HEK293 (cell line): Measurements from ENCODE around the gene MYRFL.

Experiments used
- CTCF ChIA-PET: fragments of 350-600 bp; formaldehyde crosslinking; extraction: SDS; loops from one replicate; lab custom pipeline; 2021; ENCODE audit warnings: antibody characterized with exemption; lab: Yijun Ruan, JAX
- POLR2A ChIA-PET: fragments of 300-600 bp; formaldehyde crosslinking; extraction: SDS; loops from one replicate; lab custom pipeline; 2020; ENCODE audit warnings: antibody characterized with exemption, inconsistent platforms; lab: Yijun Ruan, JAX
- H3K27ac ChIP-seq: fragments of 200-500 bp; sonication (Bioruptor generic); 2 replicates; pipeline ENCODE4 v1.5.1; 2014; ENCODE audit warnings: low read depth, low read length, control low read depth, inconsistent platforms; ENCODE audit errors: extremely low read depth
- H3K36me3 ChIP-seq, 2 experiments: fragments of 200-500 bp in 1 of 2; sonication (Bioruptor generic) in 1 of 2; 1 replicate in 1 of 2; 2 replicates in 1 of 2; pipeline ENCODE4 v1.5.1; 2014 to 2017; ENCODE audit warnings: inconsistent platforms in 2 of 2, low read length in 2 of 2; ENCODE audit not compliant: control insufficient read depth in 2 of 2, insufficient read depth in 1 of 2
- H3K4me1 ChIP-seq: fragments of 200-500 bp; sonication (Bioruptor generic); 2 replicates; pipeline ENCODE4 v1.5.1; 2014; ENCODE audit warnings: mild to moderate bottlenecking, low read length, inconsistent platforms; ENCODE audit not compliant: control insufficient read depth, insufficient read depth
- H3K4me3 ChIP-seq: 2 replicates; pipeline ENCODE4 v1.5.1; 2011; ENCODE audit warnings: low read depth, mild to moderate bottlenecking, control low read depth, low read length, moderate library complexity
- H3K9me3 ChIP-seq: fragments of 200-500 bp; sonication (Bioruptor generic); 2 replicates; pipeline ENCODE4 v1.5.1; 2014; ENCODE audit warnings: low read depth, low read length, inconsistent platforms; ENCODE audit not compliant: control insufficient read depth, insufficient read depth
- MEIS1 ChIP-seq: sonication (generic); formaldehyde crosslinking; IDR thresholded peaks from 2 replicates; pipeline ENCODE4 v1.8.1; 2022; ENCODE audit warnings: missing genetic modification reagents, mild to moderate bottlenecking, borderline replicate concordance
- PRDM4 ChIP-seq: fragments of 450-650 bp; formaldehyde crosslinking; IDR thresholded peaks from 2 replicates; pipeline ENCODE4 v1.5.1; 2017; ENCODE audit warnings: missing biosample characterization, missing genetic modification characterization
- REST ChIP-seq: fragments of 450-650 bp; formaldehyde crosslinking; IDR thresholded peaks from 2 replicates; pipeline ENCODE4 v1.5.1; 2016; ENCODE audit warnings: missing biosample characterization, missing genetic modification characterization
- SETDB1 ChIP-seq: IDR thresholded peaks from one replicate; pipeline ENCODE4 v1.6.1; 2017; ENCODE audit warnings: mild to moderate bottlenecking, low read length, moderate library complexity, mixed read lengths; ENCODE audit not compliant: insufficient read length
- ZBTB20 ChIP-seq: fragments of 450-650 bp; formaldehyde crosslinking; IDR thresholded peaks from 2 replicates; pipeline ENCODE4 v1.5.1; 2016; ENCODE audit warnings: missing biosample characterization, missing genetic modification characterization
- ZBTB49 ChIP-seq: fragments of 450-650 bp; formaldehyde crosslinking; IDR thresholded peaks from 2 replicates; pipeline ENCODE4 v1.5.1; 2016; ENCODE audit warnings: missing biosample characterization, missing genetic modification characterization, low read depth
- ZBTB8A ChIP-seq: fragments of 450-650 bp; formaldehyde crosslinking; IDR thresholded peaks from 2 replicates; pipeline ENCODE4 v1.5.1; 2016; ENCODE audit warnings: missing biosample characterization, missing genetic modification characterization
- ZNF10 ChIP-seq: fragments of 450-650 bp; formaldehyde crosslinking; IDR thresholded peaks from 2 replicates; pipeline ENCODE4 v1.5.1; 2017; ENCODE audit warnings: missing biosample characterization, missing genetic modification characterization
- ZNF112 ChIP-seq: fragments of 450-650 bp; formaldehyde crosslinking; IDR thresholded peaks from 2 replicates; pipeline ENCODE4 v1.5.0; 2017; ENCODE audit warnings: missing biosample characterization, missing genetic modification characterization
- ZNF19 ChIP-seq: fragments of 450-650 bp; formaldehyde crosslinking; IDR thresholded peaks from 2 replicates; pipeline ENCODE4; 2016; ENCODE audit warnings: missing biosample characterization, missing genetic modification characterization, low read depth
- ZNF266 ChIP-seq: fragments of 450-650 bp; formaldehyde crosslinking; IDR thresholded peaks from 2 replicates; pipeline ENCODE4 v1.5.1; 2016; ENCODE audit warnings: missing biosample characterization, missing genetic modification characterization, low read depth
- ZNF280C ChIP-seq: fragments of 450-650 bp; formaldehyde crosslinking; IDR thresholded peaks from 2 replicates; pipeline ENCODE4 v1.5.1; 2016; ENCODE audit warnings: missing biosample characterization, missing genetic modification characterization
- ZNF335 ChIP-seq: fragments of 450-650 bp; formaldehyde crosslinking; conservative IDR thresholded peaks from 2 replicates; pipeline ENCODE4 v1.5.1; 2016; ENCODE audit warnings: missing biosample characterization, missing genetic modification characterization
- ZNF423 ChIP-seq: fragments of 450-650 bp; formaldehyde crosslinking; IDR thresholded peaks from 2 replicates; pipeline ENCODE4 v1.5.1; 2016; ENCODE audit warnings: missing biosample characterization, missing genetic modification characterization
- ZNF426 ChIP-seq: fragments of 450-650 bp; formaldehyde crosslinking; IDR thresholded peaks from 2 replicates; pipeline ENCODE4 v1.5.1; 2017; ENCODE audit warnings: missing biosample characterization, missing genetic modification characterization, mild to moderate bottlenecking, inconsistent platforms, moderate library complexity
- ZNF510 ChIP-seq: fragments of 450-650 bp; formaldehyde crosslinking; IDR thresholded peaks from 2 replicates; pipeline ENCODE4 v1.5.1; 2018; ENCODE audit warnings: mild to moderate bottlenecking, missing genetic modification characterization, missing biosample characterization; ENCODE audit not compliant: insufficient replicate concordance
- ZNF514 ChIP-seq: fragments of 450-650 bp; formaldehyde crosslinking; IDR thresholded peaks from 2 replicates; pipeline ENCODE4 v1.5.1; 2016; ENCODE audit warnings: missing biosample characterization, missing genetic modification characterization
- ZNF571 ChIP-seq: fragments of 450-650 bp; formaldehyde crosslinking; IDR thresholded peaks from 2 replicates; pipeline ENCODE4 v1.5.0; 2017; ENCODE audit warnings: missing biosample characterization, missing genetic modification characterization
- ZNF664 ChIP-seq: fragments of 450-650 bp; formaldehyde crosslinking; IDR thresholded peaks from 2 replicates; pipeline ENCODE4 v1.5.1; 2016; ENCODE audit warnings: missing biosample characterization, missing genetic modification characterization
- ZNF837 ChIP-seq: fragments of 450-650 bp; formaldehyde crosslinking; IDR thresholded peaks from 2 replicates; pipeline ENCODE4 v1.5.1; 2016; ENCODE audit warnings: missing biosample characterization, missing genetic modification characterization
- ZXDB ChIP-seq: fragments of 450-650 bp; formaldehyde crosslinking; IDR thresholded peaks from 2 replicates; pipeline ENCODE4 v1.5.1; 2016; ENCODE audit warnings: missing biosample characterization, missing genetic modification characterization

Gene MYRFL

GRCh38 chr12:69834147-69834546 is 9.1 kb downstream of the MYRFL start:
- ChIA-PET POLR2A (no interaction called here), CTCF (no interaction called here)
- Histone ChIP-seq H3K9me3 (no peaks in the 10 kb centered on the region), H3K36me3 (no peaks in the 10 kb centered on the region), H3K4me1 (no peaks in the 10 kb centered on the region), H3K27ac (no peak overlapping the region), H3K4me3 (no peak overlapping the region)
- TF ChIP-seq ZNF112 (tag by site-specific recombination) (no peak), ZNF664 (no peak), MEIS1 (CRISPR knock-in tag) (no peak), SETDB1 (no peak), ZNF335 (tag by site-specific recombination) (no peak), ZNF280C (no peak), ZNF510 (no peak), ZBTB49 (no peak), ZNF10 (tag by site-specific recombination) (no peak), ZXDB (tag by site-specific recombination) (no peak), ZNF837 (no peak), ZNF514 (tag by site-specific recombination) (no peak), ZNF266 (no peak)
- TF ChIP-seq, all 188 proteins: peak for 0

- CTCF ChIA-PET, result no interaction called here
- H3K36me3 ChIP-seq, result no peaks in the 10 kb centered on the region
- H3K9me3 ChIP-seq, result no peaks in the 10 kb centered on the region
- POLR2A ChIA-PET, result no interaction called here
- TF ChIP-seq ZNF423 (tag by site-specific recombination), result no peak
- TF ChIP-seq ZNF19 (tag by site-specific recombination), result no peak
- TF ChIP-seq ZBTB8A (tag by site-specific recombination), result no peak
- no peak for TF ChIP-seq ZBTB20
- TF ChIP-seq ZNF571, result no peak
- TF ChIP-seq ZNF426 (tag by site-specific recombination), result no peak
- no peak for TF ChIP-seq REST (tag by site-specific recombination)
- TF ChIP-seq PRDM4 (tag by site-specific recombination), result no peak
- no peak overlapping the region for H3K4me3 ChIP-seq
- H3K4me1 ChIP-seq, result no peaks in the 10 kb centered on the region
- H3K27ac ChIP-seq, result no peak overlapping the region
Observed at GRCh38 chr12:69834576-69834975, 9.5 kb downstream of the MYRFL start.
